ENCODE results near the gene WWOX.

WWOX gene

GRCh38 chr16:78994135-78994745 lies 894.8 kb downstream of the WWOX start:
- no peak for DNase-seq (ENCODE audit: low read depth)

- no peak for DNase-seq (ENCODE audit: low read depth)
These were observed 896.0 kb downstream of the WWOX start for GRCh38 chr16:78995441-78995840.

- DNase-seq (ENCODE audit: low read depth): no peak
These were observed 897.3 kb downstream of the WWOX start for GRCh38 chr16:78996790-78997189.

GRCh38 chr16:78998879-78999278 lies 899.4 kb downstream of the WWOX start:
- DNase-seq (ENCODE audit: low read depth): no peak

GRCh38 chr16:79001156-79001967 lies 901.9 kb downstream of the WWOX start:
- DNase-seq (ENCODE audit: low read depth): no peak

GRCh38 chr16:79003026-79003609 lies 903.7 kb downstream of the WWOX start:
- no peak for DNase-seq (ENCODE audit: low read depth)

- DNase-seq (ENCODE audit: low read depth): no peak
These were observed 904.9 kb downstream of the WWOX start for GRCh38 chr16:79004309-79004708.

GRCh38 chr16:79005096-79005495 lies 905.6 kb downstream of the WWOX start:
- DNase-seq (ENCODE audit: low read depth): no peak

- DNase-seq (ENCODE audit: low read depth): no peak
These were observed 906.8 kb downstream of the WWOX start for GRCh38 chr16:79006206-79006605.

GRCh38 chr16:79006765-79007164 lies 907.3 kb downstream of the WWOX start:
- DNase-seq (ENCODE audit: low read depth): no peak

- DNase-seq (ENCODE audit: low read depth): no peak
These were observed 908.2 kb downstream of the WWOX start for GRCh38 chr16:79007614-79008013.

- DNase-seq (ENCODE audit: low read depth): no peak
These were observed 908.8 kb downstream of the WWOX start for GRCh38 chr16:79008036-79008868.

GRCh38 chr16:79008869-79009179 lies 909.4 kb downstream of the WWOX start:
- no peak for DNase-seq (ENCODE audit: low read depth)

GRCh38 chr16:79009896-79010295 lies 910.4 kb downstream of the WWOX start:
- no peak for DNase-seq (ENCODE audit: low read depth)

- no peak for DNase-seq (ENCODE audit: low read depth)
These were observed 911.8 kb downstream of the WWOX start for GRCh38 chr16:79011282-79011681.

- DNase-seq (ENCODE audit: low read depth): no peak
These were observed 913.4 kb downstream of the WWOX start for GRCh38 chr16:79012671-79013434.

- DNase-seq (ENCODE audit: low read depth): no peak
These were observed 914.6 kb downstream of the WWOX start for GRCh38 chr16:79013930-79014660.

GRCh38 chr16:79018650-79019429 lies 919.4 kb downstream of the WWOX start:
- no peak for DNase-seq (ENCODE audit: low read depth)

GRCh38 chr16:79019431-79019830 lies 920.0 kb downstream of the WWOX start:
- DNase-seq (ENCODE audit: low read depth): no peak

GRCh38 chr16:79021991-79022630 lies 922.7 kb downstream of the WWOX start:
- no peak for DNase-seq (ENCODE audit: low read depth)

Measured in activated T-helper 1 cell treated with Interleukin-2 at 50 U/mL for 16 hours (primary cell).